HL-60/S4 (cell line): ENCODE results near the gene LRFN2.

ENCODE experiments used
- in situ Hi-C: fragments of 300-500 bp; cut with MboI; formaldehyde crosslinking; loops from 2 replicates; pipeline ENCODE4 v1.14.3; 2022; ENCODE audit warnings: low sequenced_read_pairs

The LRFN2 gene

DNA sequence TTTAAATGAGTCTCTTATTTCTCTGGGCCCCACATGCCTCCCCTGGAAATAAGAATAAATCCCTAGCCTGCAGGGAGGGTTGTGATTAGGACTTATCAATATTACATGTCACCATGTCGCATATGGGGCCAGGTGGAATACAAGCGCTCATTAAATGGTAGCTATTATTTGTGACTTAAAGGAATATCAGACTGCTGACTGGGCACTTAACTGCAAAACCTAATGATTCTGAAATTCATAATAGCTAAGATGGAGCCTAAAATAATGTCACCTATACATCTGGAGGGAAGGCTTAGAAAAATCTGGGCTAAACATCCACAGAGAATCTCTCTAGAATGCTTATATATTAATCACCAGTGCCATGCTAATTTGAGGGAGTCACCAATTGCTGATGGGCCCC is 106.5 kb downstream of the LRFN2 start:
- in situ Hi-C loops: no loop called here

DNA sequence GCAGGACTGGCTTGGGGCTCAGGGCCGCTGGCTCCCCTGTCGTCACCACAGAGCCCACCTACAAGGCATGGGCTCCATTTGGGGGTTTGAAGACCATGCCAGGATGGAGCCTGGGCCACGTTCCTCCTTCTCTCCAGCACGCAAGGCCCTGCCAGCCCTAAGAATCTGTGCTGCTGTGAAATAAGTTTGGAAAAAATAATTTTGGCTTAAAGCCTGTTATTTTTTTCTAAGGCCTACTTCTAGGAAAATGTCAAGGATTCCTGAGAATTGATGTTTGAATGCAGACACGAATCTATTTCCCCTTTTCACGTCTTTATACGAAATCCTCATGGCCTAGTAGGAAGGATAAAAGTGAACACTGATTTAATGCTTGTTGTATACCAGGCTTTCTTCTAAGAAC is 107.5 kb downstream of the LRFN2 start:
- in situ Hi-C loops: no loop called here

DNA sequence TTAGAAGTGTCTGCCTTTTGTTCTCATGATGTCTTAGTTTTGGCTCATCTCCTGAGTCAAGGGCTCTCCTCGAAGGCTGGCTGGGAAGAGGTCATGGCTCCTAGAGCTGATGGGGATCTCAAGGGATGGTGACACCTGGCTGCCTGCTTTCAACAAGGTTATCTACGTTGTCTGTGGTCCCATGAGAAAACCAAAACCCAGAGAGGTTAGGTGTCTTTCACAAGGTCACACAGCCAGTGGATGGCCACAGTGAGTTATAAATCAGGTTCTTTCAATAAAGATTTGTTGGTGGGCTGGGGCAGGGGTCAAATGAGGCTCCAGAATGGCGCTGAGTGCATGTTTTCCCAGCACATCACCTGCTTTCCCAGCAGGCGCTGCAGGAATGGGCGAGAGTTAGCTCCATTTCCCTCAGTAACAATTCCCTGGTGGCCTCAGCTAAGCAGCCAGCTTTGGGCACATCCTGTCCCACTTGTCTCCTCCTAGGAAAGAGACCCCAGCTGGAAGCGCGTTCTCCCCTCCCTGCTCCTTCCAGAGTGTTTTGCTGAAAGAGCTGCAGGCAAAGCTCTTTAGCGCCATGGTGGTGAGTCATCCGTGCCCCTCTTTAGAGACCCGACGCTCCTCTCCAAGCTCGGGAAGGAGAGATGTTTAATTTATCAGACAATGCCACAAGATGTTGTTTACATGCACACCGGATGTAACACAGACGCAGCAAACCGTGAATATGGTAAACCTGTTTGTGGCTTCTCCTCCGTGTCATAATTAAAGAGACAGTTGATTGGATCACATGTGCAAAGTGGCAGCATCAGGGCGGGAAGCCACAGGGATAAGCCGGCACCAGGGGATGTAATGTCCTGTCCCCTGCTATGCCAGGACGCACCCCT is 109.7 kb downstream of the LRFN2 start:
- in situ Hi-C loops: no loop called here

DNA sequence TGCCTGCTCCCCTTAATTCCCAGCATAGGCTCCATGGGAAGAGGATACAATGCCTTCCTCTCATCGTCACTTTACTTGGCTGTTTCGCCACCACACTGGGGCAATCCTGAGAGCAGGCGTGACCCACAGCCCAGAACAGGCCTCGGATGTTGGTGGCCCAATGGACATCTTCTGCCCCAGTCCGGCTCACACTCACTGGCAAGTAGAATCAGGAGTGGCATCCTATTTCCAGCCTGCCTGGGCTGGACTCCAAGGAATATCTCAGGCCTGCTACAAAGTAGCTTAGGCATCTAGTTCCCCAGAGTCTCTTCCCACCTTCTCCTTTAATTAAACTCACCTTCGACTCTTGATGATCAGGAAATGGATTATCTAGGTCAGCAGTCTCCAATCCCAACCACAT is 110.5 kb downstream of the LRFN2 start:
- in situ Hi-C loops: no loop called here

DNA sequence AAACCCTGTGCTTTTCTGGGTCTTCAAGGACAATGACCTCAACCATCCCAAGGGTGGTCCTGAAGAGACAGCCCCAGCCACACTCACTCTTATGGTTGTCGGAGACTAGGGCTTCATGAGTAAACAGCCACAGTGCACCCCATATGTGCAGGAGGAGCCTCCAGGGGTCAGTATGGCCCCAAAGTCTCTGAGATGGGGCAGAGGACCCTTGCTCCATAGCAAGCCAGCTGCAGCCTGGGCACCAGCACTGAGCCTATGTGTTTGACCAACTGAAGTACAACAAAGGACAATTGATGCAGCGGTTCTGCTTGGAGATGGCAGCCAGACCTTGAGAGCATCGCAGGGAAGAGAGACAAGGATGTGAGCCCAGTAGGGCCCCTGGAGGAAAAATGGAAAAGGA is 112.2 kb downstream of the LRFN2 start:
- in situ Hi-C loops: no loop called here

DNA sequence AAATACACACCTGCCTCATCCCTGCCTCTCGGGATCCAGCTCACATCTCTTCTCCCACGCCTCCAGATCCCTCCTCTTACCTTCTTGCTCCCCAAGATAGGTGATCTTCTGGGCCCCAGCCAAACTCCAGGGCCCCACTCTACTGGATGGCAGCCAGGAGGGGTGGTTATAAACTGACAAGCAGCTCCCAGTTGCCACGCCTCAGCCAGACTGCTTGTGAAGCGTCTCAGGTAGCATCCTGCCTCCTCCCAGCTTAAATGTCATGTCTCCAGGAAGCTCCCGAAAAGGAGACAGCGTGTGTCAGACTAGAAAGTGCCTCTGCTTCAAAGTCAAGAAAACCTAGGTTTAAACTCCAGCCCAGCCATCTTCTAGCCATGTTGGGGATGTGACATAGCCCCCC is 114.1 kb downstream of the LRFN2 start:
- in situ Hi-C loops: no loop called here

DNA sequence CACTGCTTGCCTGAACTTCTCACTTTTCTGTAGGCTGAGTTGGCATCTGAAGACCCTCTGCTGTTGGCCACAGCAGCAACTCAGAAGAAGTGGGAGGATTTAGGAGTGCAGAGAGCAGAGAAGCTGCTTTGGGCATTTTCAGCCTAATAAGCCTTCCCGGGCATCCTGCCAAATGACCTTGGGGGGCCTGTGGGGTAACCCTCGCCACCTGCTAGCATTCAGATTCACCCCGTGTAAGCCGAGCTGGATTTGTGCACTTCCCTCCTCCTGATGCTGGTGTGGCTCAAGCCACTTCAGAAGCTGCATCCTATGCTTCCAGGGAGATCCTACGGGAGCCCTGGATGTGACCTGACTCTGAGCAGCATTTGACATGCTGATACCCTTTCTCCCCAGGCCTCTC is 114.8 kb downstream of the LRFN2 start:
- in situ Hi-C loops: no loop called here

DNA sequence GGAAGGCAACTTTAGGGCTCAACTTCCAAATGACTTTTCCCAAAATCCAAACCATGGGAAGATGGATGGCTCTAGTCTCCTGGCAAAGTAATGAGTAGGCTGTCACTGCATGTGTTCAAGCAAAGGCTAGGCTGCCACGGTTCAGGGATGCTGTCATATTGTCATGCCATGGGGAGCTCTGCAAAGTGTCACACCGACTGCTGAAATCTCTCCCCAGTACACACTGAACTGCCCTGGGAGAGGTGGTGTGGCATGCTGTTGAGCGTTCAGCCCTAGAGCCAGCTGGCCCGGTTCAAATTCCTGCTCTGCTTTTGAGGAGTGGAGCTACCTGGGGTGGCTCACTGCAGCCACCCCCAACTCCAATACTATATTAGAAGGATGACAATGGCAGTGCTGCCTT is 115.9 kb downstream of the LRFN2 start:
- in situ Hi-C loops: no loop called here

DNA sequence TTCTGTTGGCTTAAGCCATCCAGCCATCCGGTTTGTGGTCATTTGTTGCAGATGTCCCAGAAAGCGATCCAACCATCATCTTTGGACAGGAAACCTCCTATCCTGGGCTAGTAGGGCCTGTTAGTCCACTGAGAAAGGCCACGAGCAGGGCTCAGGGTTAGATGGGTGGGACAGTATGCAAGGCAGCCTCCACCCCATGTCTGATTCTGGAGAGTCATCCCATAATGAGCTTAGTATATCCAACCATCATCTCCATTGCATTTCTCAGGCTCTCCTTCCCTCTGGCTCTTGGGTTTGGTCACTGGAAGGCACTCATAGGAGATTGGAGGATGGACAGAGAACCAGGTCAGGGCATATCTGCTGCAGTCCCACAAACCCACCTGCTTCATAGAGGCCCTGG is 117.8 kb downstream of the LRFN2 start:
- in situ Hi-C loops: no loop called here

DNA sequence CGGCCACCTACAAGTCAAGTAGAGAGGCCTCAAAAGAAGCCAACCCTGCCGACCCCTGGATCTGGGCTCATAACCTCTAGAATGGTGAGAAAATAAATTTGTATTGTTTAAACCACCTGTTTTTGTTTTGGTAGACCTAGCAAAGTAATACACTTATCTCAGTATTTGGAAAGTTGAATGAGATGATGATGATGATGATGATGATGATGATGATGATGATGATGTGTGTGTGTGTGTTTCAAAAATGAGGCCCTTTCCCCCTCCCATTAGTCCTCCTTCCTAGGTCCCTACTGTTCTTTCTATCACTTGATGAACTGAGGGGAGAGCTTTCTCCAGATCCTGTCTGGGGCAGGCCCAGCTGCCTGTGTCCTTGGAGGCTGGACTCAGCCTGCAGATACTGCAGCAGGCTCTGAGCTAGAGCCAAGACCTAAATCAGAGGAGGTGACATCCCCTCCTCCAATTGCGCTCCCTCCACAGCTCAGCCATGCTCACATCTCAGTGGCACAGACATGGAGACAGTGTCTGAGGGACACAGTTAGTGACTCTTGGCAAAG is 120.1 kb downstream of the LRFN2 start:
- in situ Hi-C loops: no loop called here

DNA sequence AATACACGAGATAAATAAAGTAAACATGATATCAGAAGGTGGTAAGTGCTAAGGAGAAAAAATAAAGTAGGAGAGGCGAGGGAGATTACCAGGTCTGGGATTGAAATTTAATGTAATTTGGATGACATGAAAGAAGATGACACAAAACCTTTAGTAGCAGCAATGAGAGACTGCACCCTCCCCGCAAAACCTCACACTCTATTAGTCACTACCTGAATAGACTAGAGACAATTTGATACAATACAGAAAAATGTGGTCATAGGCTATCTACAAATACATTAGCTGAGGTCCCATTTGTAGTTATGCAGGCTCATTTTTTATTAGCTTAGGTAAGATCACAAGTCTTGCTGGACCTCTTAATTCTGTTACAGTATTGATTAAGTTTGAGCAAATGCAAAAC is 125.5 kb downstream of the LRFN2 start:
- in situ Hi-C loops: no loop called here

DNA sequence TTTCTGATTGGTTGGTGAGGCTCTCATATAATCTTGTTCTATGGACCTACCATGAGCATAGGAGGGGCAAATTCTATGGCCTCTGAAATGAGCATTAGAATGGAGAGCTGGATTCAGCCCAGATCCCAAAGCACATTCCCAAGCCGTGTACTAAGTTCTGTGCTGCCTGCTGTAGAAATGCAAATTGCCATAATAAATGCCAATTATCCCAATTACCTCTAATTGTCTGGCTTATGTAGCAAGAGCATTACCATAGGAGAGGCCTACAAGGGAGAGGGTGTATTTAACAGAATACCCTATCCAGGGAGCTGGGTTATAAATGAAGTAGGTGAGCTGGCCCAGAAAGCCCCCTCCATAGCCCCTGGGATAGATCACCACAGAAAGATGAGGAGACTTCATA is 126.8 kb downstream of the LRFN2 start:
- in situ Hi-C loops: no loop called here

DNA sequence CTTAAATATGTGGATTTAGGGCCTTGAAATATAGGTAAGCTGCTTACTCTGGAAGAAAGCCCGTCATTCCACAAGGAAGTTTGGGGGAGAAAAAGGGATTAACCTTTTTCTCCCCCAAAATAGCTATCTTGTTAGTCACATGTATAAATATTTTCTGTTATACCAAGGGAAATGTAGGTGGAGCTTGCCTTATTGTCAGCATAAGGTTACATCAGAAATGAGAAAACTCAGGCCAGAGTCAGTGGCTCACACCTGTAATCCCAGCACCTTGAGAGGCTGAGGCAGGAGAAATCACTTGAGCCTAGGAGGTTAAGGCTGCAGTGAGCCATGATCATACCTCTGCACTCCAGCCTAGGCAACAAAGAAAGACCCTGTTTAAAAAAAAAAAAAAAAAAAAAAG is 129.9 kb downstream of the LRFN2 start:
- in situ Hi-C loops: no loop called here

DNA sequence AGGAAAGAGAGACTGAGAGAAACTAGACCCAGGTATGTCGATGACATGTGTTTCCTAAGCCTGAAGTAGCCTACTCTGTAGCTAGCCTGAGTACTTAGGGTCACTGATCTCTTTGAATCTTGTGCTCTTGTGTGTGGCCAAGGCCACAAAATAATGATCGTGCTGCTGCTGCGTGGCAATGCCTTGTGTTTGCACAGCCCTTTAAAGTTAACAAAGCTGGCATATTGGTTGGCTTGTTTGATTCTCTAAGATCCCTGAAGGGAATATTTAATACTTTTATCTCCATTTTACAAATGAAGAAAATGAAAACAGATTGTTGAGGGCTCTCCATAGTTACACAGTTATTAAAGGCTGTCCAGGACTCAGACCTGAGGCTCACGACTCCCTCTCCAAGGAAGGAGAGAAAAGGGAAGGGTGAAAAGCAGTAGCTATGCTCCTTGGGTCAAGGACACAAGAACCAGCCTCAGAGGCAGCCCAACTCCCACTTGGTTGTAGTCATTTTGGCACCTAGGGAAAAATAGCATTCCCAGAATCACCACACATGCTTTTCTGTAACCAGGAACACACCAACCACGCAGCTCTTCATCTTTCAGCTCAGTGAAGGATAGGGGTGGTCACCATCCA is 130.7 kb downstream of the LRFN2 start:
- in situ Hi-C loops: no loop called here

DNA sequence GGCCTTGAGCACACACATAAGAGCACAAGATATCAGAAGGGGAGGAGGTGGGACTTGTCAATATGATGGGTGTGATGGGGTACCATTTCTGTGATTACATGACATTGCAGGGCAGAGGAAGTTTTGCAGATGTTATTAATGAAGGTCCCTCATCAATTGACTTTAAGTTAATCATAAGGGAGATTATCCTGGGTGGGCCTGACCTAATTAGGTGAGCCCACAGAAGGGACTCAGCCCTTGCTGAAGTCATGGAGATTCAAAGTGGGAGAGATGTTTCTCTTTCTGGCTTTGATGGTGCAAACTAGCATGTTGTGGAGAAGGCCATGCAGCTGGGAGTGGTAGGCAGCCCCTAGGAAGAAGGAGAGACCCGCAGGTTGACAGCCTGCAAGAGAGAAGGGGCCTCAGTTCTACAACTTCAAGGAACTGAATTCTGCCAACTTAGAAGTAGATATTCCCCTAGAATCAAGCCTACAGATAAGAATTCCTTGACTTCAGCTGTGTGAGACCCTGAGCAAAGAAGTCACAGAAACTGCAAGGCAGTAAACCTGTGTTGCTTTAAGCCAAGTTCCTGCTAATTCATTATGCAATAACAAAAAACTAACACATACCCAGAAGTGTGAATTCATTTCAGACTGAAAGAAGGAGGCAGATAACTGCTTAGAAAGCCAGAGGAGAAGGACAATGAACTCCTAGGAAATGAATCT is 131.3 kb downstream of the LRFN2 start:
- in situ Hi-C loops: no loop called here

DNA sequence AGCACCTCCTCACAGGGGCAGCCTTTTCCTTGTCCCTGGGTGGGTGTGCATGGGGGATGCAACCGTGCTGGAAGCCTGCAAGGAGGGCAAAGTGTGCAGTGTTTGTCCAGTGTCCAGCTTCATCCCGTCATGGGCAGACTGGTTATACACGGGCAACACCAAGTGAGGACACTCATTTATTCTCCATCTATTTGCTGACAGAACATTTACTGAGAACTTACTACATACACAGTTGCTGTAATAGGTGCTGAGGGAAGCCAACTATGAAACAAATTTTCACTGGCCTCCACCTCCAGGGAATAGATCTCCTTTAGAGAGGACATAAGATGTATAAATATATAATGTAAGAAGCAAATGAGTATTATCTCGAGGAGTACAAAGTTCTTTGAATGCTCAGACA is 136.7 kb downstream of the LRFN2 start:
- in situ Hi-C loops: no loop called here

DNA sequence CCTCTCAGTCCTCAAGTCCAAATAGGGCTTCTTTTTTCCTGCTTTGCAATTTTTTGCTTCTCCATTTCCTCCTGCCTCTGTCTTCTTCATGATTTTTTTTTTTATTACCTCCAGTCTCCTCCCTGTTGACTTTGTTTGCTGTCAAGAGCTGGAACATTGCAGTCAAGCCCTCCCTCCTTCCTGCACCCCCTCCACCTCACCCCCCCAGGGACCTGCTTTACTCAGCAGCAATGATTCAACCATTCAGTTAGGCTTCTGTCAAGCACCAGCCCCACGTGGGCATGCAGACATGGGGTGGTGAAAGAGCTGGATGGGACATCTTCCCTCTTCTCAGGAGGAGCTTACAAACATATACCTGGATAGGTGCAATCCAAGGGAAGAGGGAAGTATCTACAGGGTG is 142.4 kb downstream of the LRFN2 start:
- in situ Hi-C loops: no loop called here

DNA sequence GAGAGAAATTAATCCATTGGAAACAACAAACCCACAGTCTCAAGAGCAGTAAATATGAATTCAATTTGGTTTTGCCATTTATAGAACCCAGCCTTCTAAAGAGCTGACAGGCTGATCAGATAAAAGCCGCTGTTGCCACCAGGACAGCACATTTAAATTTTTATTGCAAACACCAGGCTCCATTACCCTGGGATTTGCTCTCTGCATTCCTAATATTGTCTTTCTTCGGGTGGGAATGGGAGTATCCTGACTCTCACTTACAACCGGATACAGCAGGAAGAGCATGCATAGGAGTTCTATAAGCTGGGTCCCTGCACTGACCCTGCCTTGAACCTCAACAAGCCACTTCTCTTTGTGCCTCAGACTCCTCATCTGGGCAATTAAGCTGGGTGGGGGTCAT is 142.9 kb downstream of the LRFN2 start:
- in situ Hi-C loops: no loop called here

DNA sequence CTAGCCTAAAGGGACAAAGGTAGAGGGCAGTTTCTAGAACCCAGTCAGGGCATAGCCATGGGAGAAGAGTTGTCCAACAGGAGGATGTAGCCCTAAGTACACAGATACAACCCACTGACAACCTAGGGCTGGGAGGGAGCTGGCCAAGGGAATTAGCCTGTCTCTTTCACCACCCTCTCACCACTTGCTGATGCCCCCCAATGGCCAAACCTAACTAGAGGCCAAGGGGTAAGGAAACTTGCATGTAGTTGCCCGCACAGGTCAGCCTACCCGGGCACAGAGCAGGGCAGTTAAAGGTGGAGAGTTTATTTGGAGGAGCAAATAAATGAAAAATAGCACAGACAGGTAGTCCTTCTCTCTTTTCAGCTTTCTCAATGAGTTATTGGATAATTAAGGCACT is 143.3 kb downstream of the LRFN2 start:
- in situ Hi-C loops: no loop called here

DNA sequence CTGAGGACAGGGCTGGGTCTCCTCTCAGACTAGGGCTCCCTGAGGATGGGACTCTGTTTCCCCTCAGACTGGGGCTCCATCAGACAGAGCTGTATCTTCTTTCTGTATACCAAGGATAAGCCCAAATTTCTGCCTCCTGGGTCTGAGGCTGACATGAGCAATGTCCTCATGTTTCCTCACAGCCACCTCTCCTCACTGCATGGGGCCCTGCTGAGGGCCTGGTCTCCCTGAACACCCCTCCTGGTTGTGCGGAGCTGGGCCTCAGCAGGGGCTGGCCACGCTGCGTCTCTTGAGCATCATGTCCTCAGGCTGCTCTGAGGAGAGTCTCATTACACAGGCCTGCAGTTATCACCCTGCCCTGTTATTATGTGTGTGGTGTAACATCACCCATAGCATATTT is 144.6 kb downstream of the LRFN2 start:
- in situ Hi-C loops: no loop called here

DNA sequence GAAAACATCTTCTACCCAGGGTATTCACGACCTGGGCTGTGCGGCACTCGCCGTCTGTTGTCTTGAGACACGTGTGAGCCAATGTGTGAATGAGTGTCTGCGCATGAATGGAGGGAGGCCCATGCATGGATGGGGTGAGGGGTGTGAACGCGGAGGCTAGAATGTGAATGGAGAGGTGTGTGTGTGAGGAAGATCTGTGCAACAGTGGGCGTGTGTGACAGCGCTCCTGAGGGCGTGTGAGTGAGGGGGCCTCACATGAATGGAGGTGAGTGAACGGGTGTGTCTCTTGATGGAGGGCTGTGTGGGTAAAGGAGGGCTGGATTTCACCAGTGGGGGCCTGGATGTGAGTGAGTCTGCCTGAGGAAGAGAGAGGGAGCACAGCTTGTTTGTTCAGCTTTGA is 146.0 kb downstream of the LRFN2 start:
- in situ Hi-C loops: no loop called here

DNA sequence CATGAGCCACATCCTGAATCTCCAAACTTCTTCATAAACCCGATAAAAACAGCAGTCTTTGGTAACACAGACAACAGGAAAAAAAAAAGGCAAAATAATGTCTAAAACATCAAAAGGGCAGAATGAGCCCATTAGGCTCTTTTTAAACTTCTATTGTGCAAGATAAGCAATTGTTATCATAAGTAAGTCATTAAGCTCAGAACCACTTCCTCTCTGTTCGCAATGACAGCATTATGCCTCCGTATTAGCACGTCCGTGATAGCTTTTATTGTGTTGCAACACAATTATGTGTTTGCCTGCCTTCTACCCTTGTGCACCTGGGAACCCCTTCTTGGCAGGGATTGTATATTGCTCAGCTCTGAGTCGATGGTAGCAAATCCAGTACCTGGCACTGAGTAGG is 147.1 kb downstream of the LRFN2 start:
- in situ Hi-C loops: no loop called here
